Measurements from ENCODE around the gene TLX2. TPM values are rescaled to one million over a fixed set of nuclear protein-coding genes. Genes with fewer than 3 reads are reported as not detected.

TLX2 gene
- total and polyA plus RNA-seq, 2 of the 13 experiments (the other 11 are each of a cell fraction or from before 2014, with no cell fraction given) = 0.05 to 0.20 TPM

DNA sequence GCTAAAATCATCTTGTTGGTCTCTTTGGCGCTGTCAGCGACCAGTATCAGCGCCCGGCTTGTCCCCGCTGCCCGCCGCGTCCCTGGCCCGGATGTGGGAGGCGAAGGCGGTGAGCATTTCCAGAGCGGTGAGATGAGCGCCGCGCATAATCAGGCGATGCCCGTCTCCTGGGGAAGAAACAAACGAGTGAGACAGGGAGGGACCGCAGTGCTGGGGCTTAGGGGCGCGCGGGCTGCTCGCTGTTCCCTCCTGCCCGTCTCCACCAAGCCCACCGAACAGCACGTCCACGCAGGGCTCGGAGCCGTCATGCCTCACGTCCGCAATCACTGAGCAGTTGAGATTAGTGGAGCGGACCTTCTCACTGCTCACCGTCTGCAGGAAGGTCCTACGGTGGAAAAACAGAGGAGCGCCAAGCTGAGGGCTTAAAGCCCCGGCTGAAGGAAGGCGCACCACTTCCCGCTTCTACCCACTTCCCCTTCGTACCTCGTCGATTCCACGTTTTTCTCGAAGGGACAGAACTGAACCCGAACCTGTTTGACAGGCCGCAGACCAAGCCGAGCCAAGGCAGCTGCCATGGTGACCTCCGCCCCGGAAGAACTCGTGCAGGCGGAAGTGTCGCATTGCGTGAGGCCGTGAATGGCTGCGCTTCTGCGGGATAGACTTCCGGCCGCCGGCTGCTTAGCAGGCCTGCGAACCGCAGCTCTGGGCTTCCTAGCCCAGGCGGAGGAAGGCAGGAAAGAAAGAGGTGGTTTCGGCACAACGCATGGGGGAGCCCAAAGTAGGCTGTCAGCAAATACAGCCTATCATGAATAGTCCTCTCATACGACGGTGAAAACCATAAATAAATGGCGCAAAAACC lies 41.9 kb upstream of the TLX2 start, which contains the start of gene MRPL53 (continued):
- TF ChIP-seq ZNF576 (CRISPR knock-in tag; IDR thresholded peaks at IDR 0.05) (no peak; the same call in 1 of the 2 replicates), FOXO1 (CRISPR knock-in tag; IDR thresholded peaks at IDR 0.05) (peak; percentile 85; the same call in 1 of the 2 replicates), CENPX (CRISPR knock-in tag; IDR thresholded peaks at IDR 0.05) (no peak), ZNF563 (CRISPR knock-in tag; IDR thresholded peaks at IDR 0.05) (peak; percentile 60), ZNF777 (CRISPR knock-in tag; IDR thresholded peaks at IDR 0.05) (peak; percentile 82; the same call in 1 of the 2 replicates), ZNF3 (CRISPR knock-in tag; IDR thresholded peaks at IDR 0.05) (no peak), U2AF1 (optimal IDR thresholded peaks at IDR 0.05; ENCODE audit: low read depth, low read length) (peak; percentile 93), MEF2D (CRISPR knock-in tag; IDR thresholded peaks at IDR 0.05) (peak; percentile 96), GFI1 (CRISPR knock-in tag; IDR thresholded peaks at IDR 0.05; ENCODE audit: borderline replicate concordance) (peak; percentile 89), NFATC3 (CRISPR knock-in tag; IDR thresholded peaks at IDR 0.05) (peak; percentile 88; the same call in 1 of the 2 replicates), ZNF567 (CRISPR knock-in tag; IDR thresholded peaks at IDR 0.05; ENCODE audit: borderline replicate concordance) (peak; percentile 99), ZNF775 (CRISPR knock-in tag; IDR thresholded peaks at IDR 0.05; ENCODE audit: borderline replicate concordance) (peak; percentile 16), WIZ (CRISPR knock-in tag; IDR thresholded peaks at IDR 0.05) (peak; percentile 82), ZSCAN5A (CRISPR knock-in tag; IDR thresholded peaks at IDR 0.05; ENCODE audit: borderline replicate concordance) (peak; percentile 93; the same call in 1 of the 2 replicates), IRF2 (CRISPR knock-in tag; IDR thresholded peaks at IDR 0.05) (peak; percentile 97), AHDC1 (CRISPR knock-in tag; IDR thresholded peaks at IDR 0.05; ENCODE audit: borderline replicate concordance) (peak; percentile 72), KDM6A (CRISPR knock-in tag; IDR thresholded peaks at IDR 0.05; ENCODE audit: low read depth) (no peak), DPF2 (CRISPR knock-in tag; IDR thresholded peaks at IDR 0.05; ENCODE audit: borderline replicate concordance, low read depth) (no peak; the same call in 1 of the 2 replicates)
- TF ChIP-seq, protein P1, sequence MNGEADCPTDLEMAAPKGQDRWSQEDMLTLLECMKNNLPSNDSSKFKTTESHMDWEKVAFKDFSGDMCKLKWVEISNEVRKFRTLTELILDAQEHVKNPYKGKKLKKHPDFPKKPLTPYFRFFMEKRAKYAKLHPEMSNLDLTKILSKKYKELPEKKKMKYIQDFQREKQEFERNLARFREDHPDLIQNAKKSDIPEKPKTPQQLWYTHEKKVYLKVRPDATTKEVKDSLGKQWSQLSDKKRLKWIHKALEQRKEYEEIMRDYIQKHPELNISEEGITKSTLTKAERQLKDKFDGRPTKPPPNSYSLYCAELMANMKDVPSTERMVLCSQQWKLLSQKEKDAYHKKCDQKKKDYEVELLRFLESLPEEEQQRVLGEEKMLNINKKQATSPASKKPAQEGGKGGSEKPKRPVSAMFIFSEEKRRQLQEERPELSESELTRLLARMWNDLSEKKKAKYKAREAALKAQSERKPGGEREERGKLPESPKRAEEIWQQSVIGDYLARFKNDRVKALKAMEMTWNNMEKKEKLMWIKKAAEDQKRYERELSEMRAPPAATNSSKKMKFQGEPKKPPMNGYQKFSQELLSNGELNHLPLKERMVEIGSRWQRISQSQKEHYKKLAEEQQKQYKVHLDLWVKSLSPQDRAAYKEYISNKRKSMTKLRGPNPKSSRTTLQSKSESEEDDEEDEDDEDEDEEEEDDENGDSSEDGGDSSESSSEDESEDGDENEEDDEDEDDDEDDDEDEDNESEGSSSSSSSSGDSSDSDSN (CRISPR knock-in tag; IDR thresholded peaks at IDR 0.05) = peak; percentile 97

Data from HepG2 (cell line).